ENCODE measurements around the gene ZBTB39.

The ZBTB39 gene

DNA sequence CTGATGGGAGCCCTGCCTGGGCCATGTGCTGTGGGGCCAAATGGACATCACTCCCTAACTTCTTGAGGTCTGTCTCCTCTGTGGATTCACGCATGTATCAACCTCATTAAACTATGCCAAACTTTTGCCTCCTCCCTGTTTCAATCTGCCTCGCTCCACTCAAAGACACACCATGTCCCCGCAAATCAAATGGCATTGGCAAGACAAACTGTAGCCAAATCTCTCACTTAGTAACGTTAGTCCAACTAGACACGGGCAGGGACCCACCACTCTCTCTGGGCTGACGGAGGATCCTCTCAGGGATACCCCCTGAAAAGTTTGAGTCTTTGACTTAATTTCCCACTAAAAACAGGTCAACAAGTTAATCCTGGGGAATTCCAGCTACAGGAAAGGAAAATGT, 8.0 kb downstream of the ZBTB39 start:
- H3K4me3 ChIP-seq (ENCODE audit: low read length, poor library complexity, severe bottlenecking), result no peak overlapping the region
- H3K4me1 ChIP-seq (ENCODE audit: insufficient read depth, low read length, poor library complexity, severe bottlenecking), result peaks cover 18% of the 10 kb centered on the region
- H3K27me3 ChIP-seq (ENCODE audit: insufficient read depth, low read length, poor library complexity, severe bottlenecking), result no peaks in the 10 kb centered on the region
- H2AFZ ChIP-seq (ENCODE audit: low read length), result no peak overlapping the region
- H3K9ac ChIP-seq (ENCODE audit: low read depth, low read length, poor library complexity, severe bottlenecking), result no peak overlapping the region
- no peaks in the 10 kb centered on the region for H3K9me2 ChIP-seq (replicated peaks; ENCODE audit: low read depth, low read length)
- TF ChIP-seq, protein P1, sequence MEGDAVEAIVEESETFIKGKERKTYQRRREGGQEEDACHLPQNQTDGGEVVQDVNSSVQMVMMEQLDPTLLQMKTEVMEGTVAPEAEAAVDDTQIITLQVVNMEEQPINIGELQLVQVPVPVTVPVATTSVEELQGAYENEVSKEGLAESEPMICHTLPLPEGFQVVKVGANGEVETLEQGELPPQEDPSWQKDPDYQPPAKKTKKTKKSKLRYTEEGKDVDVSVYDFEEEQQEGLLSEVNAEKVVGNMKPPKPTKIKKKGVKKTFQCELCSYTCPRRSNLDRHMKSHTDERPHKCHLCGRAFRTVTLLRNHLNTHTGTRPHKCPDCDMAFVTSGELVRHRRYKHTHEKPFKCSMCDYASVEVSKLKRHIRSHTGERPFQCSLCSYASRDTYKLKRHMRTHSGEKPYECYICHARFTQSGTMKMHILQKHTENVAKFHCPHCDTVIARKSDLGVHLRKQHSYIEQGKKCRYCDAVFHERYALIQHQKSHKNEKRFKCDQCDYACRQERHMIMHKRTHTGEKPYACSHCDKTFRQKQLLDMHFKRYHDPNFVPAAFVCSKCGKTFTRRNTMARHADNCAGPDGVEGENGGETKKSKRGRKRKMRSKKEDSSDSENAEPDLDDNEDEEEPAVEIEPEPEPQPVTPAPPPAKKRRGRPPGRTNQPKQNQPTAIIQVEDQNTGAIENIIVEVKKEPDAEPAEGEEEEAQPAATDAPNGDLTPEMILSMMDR (conservative IDR thresholded peaks at IDR 0.05; ENCODE audit: low read length), result no peak
- TF ChIP-seq EZH2phosphoT487 (IDR thresholded peaks at IDR 0.05; ENCODE audit: borderline replicate concordance), result no peak
- peaks cover 30% of the 10 kb centered on the region for H4K20me1 ChIP-seq (ENCODE audit: insufficient read depth, low read length, poor library complexity, severe bottlenecking)
- H3K4me2 ChIP-seq (ENCODE audit: low read depth, low read length, poor library complexity, severe bottlenecking), result no peak overlapping the region
- no peaks in the 10 kb centered on the region for H3K9me3 ChIP-seq (ENCODE audit: insufficient read depth, low read depth, low read length)
- H3K36me3 ChIP-seq (ENCODE audit: insufficient read depth, low read length), result peaks cover 21% of the 10 kb centered on the region; the same call in 1 of the 2 replicates
- no peaks in the 10 kb centered on the region for H3F3A ChIP-seq (ENCODE audit: low read depth)
- H3K79me2 ChIP-seq (ENCODE audit: insufficient read depth, low read length), result peaks cover 40% of the 10 kb centered on the region

DNA sequence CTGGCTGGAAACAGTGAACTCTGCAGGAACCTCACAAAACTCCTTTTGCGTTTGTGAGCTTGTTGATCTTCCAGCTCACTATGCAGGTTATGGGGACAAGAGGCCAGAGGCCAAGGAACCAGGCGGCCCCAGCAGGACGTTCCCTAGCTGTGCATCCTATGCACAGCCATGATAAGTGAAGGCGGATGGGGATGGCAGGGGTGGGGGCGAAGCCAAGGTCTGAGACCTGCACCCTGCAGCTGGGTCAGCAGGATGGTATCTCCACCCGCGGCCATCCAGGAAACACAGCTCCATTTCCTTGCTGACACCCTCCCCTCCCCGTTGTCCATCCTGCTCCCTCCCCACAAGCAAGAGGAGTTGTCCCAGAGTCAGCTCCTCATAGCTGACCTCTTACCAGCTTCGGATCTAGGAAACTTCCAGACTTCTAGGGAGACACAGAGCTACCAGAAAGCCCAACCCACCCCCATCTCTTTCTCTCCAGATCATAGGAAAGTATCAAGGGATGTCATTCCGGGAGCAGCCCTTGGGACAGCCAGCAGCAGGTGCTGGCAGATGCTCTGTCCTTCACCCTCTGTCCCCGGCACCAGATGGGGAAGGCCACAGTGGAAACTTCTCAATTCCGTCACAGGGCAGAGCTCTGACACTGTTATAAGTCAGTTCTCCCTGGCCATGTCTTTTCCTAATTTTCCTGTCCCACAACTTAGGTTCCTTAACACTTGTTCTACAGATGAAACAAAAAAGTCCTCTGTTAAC, 9.4 kb downstream of the ZBTB39 start:
- Histone ChIP-seq H3F3A (ENCODE audit: low read depth) (no peaks in the 10 kb centered on the region), H3K36me3 (ENCODE audit: insufficient read depth, low read length) (peaks cover 9% of the 10 kb centered on the region; the same call in 1 of the 2 replicates), H3K27me3 (ENCODE audit: insufficient read depth, low read length, poor library complexity, severe bottlenecking) (no peaks in the 10 kb centered on the region), H3K9me3 (ENCODE audit: insufficient read depth, low read depth, low read length) (no peaks in the 10 kb centered on the region), H3K4me2 (ENCODE audit: low read depth, low read length, poor library complexity, severe bottlenecking) (no peak overlapping the region), H3K9ac (ENCODE audit: low read depth, low read length, poor library complexity, severe bottlenecking) (no peak overlapping the region), H3K9me2 (replicated peaks; ENCODE audit: low read depth, low read length) (no peaks in the 10 kb centered on the region), H3K79me2 (ENCODE audit: insufficient read depth, low read length) (peaks cover 27% of the 10 kb centered on the region), H3K4me1 (ENCODE audit: insufficient read depth, low read length, poor library complexity, severe bottlenecking) (peaks cover 16% of the 10 kb centered on the region), H4K20me1 (ENCODE audit: insufficient read depth, low read length, poor library complexity, severe bottlenecking) (peaks cover 21% of the 10 kb centered on the region), H2AFZ (ENCODE audit: low read length) (no peak overlapping the region), H3K4me3 (ENCODE audit: low read length, poor library complexity, severe bottlenecking) (no peak overlapping the region)
- no peak for TF ChIP-seq EZH2phosphoT487 (IDR thresholded peaks at IDR 0.05; ENCODE audit: borderline replicate concordance)
- TF ChIP-seq, protein P1 (conservative IDR thresholded peaks at IDR 0.05; ENCODE audit: low read length), result no peak

DNA sequence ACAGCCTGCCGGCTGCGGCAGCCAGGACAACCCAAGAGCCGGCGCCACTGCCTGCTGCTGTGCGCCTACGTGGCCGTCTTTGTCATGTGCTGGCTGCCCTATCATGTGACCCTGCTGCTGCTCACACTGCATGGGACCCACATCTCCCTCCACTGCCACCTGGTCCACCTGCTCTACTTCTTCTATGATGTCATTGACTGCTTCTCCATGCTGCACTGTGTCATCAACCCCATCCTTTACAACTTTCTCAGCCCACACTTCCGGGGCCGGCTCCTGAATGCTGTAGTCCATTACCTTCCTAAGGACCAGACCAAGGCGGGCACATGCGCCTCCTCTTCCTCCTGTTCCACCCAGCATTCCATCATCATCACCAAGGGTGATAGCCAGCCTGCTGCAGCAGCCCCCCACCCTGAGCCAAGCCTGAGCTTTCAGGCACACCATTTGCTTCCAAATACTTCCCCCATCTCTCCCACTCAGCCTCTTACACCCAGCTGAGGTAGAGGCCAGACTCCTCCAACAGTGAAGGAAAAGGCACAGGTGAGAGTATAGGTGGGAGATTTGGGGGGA, 10.3 kb downstream of the ZBTB39 start:
- Histone ChIP-seq H3K9me3 (ENCODE audit: insufficient read depth, low read depth, low read length) (no peaks in the 10 kb centered on the region), H3K9ac (ENCODE audit: low read depth, low read length, poor library complexity, severe bottlenecking) (no peak overlapping the region), H3K27me3 (ENCODE audit: insufficient read depth, low read length, poor library complexity, severe bottlenecking) (no peaks in the 10 kb centered on the region), H3K9me2 (replicated peaks; ENCODE audit: low read depth, low read length) (no peaks in the 10 kb centered on the region), H3F3A (ENCODE audit: low read depth) (no peaks in the 10 kb centered on the region; the same call in 1 of the 2 replicates), H3K4me1 (ENCODE audit: insufficient read depth, low read length, poor library complexity, severe bottlenecking) (peaks cover 19% of the 10 kb centered on the region), H4K20me1 (ENCODE audit: insufficient read depth, low read length, poor library complexity, severe bottlenecking) (peaks cover 13% of the 10 kb centered on the region), H3K4me2 (ENCODE audit: low read depth, low read length, poor library complexity, severe bottlenecking) (no peak overlapping the region), H3K4me3 (ENCODE audit: low read length, poor library complexity, severe bottlenecking) (no peak overlapping the region), H3K36me3 (ENCODE audit: insufficient read depth, low read length) (peaks cover 2% of the 10 kb centered on the region; the same call in 1 of the 2 replicates), H2AFZ (ENCODE audit: low read length) (no peak overlapping the region), H3K79me2 (ENCODE audit: insufficient read depth, low read length) (peaks cover 17% of the 10 kb centered on the region)
- no peak for TF ChIP-seq EZH2phosphoT487 (IDR thresholded peaks at IDR 0.05; ENCODE audit: borderline replicate concordance)
- TF ChIP-seq, protein P1 (conservative IDR thresholded peaks at IDR 0.05; ENCODE audit: low read length), result no peak
